NCI-H774 (cell line): ENCODE results near the gene ZNF837.
"Not testable (repeated sequence)": the region's sequence is repeated elsewhere in the genome, so short reads cannot be mapped to it uniquely, and the experiment has no call there.

Experiments used
- DNase-seq: peaks from one replicate; lab custom pipeline; 2025; lab: John Stamatoyannopoulos, UW

The ZNF837 gene

DNA sequence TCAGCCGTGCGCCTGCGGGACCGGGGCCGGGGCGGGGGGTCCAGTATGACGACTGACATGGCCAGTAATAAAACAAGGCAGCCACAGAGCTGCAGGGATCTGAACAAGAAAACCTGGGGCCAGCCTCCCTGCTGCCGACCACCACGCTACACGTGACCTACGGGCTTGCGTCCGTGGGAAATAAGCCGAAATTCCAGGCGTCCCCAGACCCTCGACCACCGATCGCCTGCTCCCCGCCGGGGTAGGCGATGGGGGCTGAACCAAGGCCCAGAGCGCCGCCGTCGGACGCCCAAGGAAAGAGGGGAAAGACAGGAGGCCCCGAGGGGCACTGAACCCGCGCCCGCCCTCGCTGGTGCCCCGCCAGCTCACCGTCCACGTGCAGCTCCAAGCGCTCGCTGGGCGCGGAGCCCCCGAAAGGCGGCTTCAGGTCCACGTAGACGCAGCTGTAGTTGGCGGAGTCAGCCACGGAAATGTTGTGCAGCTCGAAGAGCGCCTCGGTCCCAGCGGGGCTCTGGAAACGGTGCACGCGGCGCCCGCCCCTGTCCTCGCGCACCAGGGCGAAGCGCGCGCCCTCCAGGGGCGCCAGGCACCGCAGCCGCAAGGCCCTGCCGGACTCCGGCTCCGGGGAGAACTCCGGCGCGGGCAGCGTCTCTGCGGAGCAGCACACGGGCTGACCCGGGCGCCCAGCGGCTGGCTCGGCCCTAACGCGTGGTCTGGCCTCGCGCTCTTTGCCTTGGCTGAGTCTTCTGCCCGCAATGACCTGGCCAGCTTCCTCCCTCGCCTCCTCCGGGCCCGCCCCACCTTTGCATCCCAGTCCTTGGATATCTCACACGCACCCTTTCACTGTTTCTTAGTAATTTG, 30.6 kb downstream of the ZNF837 start:
- no peak for DNase-seq

DNA sequence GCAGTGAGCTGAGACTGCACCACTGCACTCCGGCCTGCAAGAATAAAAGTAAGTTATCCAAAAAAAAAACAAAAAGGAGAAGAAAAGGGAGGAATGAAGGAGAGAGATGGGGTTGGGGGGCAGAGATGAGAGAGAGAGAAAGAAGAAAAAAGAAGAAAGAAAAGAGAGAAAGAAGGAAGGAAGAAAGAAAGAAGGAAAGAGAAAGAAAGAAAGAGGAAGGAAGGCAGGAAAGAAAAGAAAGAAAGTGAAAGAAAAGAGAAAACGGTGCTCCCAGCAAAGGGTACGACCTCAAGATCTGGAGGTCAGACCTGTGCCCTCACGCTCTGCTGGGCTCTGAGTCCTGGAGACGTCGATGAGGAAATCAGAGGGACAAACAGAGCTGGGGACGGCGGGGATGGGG, 31.2 kb downstream of the ZNF837 start:
- DNase-seq = no peak

DNA sequence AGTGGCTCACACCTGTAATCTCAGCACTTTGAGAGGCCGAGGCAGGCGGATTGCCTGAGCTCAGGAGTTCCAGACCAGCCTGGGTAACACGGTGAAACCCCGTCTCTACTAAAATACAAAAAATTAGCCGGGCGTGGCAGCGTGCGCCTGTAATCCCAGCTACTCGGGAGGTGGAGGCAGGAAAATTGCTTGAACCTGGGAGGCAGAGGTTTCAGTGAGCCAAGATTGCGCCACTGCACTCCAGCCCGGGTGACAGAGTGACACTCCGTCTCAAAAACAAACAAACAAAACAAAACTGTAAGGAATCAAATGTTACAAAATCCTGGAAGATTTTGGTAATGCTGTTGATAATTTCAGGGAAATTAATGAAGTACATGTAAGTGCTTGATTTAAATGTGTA, 32.8 kb downstream of the ZNF837 start:
- not testable (repeated sequence) for DNase-seq

DNA sequence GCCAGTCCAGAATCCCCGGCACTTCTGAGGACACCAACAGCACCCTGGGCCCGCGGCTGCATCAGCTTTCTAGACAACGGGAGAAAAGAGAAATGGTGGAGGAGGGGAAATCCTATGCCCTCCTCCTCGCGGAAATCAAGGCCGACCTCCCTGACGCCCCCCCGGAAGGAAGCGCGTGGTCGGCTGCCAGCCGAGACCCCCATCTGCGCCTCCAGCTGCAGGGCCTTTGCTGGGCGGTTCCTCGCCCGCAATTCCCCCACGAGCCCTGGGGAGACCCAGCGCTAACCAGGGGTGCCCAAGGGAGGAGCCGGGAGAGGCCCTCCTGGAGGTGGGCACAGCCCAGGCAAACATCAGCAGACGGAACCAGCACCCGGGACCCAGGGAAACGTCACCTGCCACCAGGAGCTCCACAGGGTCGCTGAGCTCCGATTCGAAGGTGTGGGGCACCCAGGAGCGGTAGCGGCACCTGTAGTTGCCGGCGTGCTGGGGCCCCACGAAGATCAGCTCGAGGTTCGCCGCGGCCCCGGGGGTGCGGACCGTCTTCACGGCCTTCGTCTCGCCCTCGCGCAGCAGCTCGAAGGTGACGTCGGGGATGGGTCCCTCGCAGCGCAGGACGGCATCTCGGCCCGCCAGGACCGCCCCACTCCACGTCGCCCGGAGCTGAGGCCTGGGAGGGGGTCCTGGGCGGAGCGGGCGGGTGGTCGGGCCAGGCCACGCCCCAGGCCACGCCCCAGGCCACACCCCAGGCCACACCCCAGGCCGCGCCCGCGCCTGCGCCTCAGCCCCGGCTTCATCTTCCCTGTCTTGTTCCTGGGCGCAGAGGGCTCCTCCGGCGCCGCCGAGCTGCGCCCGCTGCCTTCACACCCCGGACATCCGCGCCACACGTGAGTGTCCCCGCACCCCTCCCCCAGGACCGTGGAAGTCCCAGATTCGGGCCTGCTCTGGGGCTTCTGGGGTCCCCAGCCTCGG, 33.6 kb downstream of the ZNF837 start:
- DNase-seq = peak; percentile 43

DNA sequence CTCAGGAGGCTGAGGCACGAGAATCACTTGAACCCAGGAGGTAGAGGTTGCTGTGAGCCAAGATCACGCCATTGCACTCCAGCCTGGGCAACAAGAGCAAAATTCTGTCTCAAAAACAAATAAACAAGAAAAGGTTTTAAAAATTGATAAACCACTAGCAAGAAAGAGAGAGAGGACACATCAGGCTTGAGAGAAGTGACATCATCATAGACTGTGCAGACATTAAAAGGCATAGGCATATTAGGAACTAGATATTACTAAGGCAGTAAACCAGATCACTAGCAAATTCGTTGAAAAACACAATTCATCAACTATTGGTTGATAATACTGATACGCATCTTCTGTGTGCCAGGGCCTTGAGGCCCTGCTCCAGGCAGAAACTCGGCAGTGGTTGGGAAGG, 35.3 kb downstream of the ZNF837 start:
- no peak for DNase-seq

DNA sequence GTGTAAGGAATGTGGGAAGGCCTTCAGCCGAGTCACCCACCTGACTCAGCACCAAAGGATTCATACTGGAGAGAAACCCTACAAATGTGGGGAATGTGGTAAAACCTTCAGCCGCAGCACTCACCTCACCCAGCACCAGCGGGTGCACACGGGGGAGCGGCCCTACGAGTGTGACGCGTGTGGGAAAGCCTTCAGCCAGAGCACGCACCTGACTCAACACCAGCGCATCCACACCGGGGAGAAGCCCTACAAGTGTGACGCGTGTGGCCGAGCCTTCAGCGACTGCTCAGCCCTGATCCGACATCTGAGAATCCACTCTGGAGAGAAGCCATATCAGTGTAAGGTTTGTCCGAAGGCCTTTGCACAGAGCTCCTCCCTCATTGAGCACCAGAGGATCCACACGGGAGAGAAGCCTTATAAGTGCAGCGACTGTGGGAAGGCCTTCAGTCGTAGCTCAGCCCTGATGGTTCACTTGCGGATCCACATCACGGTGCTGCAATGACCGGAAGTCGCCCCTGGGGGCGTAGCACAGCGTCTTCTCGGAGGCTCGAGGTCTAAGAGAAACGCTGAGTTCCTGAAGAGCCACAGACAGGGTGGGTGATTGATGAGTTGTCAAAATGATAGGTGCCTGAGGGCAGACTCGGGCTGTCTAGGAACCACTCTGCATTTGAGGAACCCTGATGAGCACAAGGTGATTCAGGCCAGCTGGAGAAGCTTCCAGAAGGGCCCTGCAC, 41.8 kb downstream of the ZNF837 start:
- no peak for DNase-seq

DNA sequence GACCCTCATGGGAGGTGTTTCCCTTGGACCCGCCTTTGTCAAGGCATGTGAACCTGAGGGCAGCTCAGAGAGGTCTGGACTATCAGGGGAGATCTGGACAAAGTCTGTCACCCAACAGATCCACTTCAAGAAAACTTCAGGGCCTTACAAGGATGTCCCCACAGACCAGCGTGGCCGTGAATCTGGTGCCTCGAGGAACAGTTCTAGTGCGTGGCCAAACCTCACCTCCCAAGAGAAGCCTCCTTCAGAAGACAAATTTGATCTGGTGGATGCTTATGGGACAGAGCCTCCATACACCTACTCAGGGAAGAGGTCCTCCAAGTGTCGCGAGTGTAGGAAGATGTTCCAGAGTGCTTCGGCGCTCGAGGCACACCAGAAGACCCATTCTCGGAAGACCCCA, 42.5 kb downstream of the ZNF837 start:
- no peak for DNase-seq

DNA sequence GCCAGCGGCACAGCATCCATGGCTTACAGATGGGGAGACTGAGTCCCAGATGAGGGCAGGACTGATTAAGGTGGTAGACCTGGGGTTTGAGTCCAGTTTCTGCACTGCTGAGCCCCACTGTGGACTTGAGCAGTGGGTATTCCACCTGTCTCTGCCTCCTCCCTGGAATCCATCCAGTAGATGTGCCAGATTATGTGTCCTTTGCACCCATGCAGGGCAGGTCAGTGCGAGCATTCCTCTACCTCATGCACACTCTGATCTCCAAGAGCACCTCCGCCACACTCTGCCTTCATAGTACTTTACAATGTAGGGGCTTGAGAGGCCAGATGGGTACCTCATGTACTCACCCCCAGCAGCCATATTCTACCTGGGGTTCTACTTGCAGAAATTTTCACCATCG, 44.0 kb downstream of the ZNF837 start:
- DNase-seq = no peak

DNA sequence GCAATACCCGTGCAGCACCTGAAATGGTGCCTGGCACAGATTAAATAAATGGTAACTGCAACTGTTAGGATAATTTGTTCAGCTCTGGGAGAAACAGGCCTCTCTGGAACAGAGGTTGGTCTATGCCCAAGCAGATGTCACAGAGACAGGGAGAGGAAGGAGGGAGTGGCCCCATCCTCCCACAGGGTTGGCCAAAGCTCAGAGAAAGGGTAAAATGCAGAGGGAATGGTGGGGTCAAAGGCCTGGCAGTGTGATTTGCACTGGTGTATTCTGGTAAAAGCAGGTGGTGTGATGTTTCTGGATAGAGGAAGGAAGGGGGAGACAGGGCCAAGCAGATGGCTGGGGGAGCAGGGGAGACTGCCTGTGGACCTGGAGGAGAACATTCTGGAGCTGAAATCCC, 44.6 kb downstream of the ZNF837 start:
- no peak for DNase-seq

DNA sequence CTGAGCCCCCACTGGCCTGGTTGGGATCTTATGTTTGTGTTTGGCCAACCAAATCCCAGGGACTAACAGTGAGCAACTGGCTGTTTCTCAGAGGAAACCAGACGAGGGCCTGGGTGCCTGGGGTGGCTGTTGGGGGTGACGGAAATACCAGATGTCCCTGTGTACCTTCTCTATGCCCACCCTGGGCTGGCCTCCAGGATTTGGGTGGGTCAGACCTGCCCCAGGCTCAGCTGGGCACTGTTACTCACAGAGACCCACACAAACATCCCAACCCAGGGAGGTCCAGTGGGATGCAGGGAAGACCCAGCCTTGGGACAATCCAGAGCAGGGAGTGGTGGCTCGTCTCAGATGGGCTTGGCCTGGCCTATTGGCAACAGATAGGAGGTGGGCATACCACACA, 45.2 kb downstream of the ZNF837 start:
- DNase-seq = no peak

DNA sequence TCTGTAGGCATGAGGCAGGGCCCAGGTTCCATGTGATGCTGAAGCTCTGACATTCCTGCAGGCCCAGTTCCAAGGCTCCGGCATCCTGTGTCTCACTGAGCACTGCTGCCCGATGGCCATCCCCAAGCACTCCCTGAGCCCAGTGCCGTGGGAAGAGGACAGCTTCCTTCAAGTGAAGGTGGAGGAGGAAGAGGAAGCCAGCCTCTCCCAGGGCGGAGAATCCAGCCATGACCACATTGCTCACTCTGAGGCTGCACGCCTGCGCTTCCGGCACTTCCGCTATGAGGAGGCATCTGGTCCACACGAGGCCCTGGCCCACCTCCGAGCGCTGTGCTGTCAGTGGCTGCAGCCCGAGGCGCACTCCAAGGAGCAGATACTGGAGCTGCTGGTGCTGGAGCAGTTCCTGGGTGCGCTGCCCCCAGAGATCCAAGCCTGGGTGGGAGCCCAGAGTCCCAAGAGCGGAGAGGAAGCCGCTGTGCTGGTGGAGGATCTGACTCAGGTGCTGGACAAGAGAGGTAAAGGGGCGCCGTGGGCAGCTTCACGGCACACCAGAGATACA, 46.1 kb downstream of the ZNF837 start:
- DNase-seq = no peak

DNA sequence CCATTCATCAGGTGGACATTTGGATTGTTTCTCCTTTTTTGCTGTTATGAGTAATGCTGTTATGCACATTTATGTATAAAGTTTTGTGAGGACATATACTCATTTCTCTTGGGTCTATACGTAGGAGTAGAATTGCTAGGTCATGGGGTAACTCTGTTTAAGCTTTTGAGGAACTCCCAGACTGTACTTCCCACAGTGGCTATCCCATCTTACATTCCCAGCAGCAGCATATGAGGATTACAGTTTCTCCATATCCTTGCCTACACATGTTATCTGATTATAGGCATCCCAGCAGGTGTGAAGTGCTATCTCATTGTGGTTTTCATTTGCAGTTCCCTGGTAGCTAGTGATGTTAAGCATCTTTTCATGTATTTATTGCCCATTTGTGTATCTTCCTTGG, 48.1 kb downstream of the ZNF837 start:
- DNase-seq = no peak

DNA sequence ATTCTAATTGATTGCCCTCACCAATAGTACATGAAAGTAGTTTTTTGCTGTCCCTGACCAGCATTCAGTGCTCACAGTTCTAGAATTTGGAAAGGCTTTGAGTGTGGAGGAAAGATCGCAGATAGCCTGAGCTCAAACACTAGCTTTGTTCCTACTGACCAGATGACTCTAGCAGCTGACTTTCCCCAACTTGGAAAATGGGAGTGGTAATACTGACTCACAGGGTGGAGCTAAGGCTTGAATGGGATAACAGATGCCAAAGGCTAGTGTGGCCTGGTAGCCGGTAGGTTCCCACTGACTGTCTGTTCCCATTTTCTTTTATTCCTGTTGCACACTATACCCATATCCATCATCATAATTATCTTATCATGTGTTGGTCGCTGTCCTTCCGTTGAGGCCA, 50.4 kb downstream of the ZNF837 start:
- no peak for DNase-seq

DNA sequence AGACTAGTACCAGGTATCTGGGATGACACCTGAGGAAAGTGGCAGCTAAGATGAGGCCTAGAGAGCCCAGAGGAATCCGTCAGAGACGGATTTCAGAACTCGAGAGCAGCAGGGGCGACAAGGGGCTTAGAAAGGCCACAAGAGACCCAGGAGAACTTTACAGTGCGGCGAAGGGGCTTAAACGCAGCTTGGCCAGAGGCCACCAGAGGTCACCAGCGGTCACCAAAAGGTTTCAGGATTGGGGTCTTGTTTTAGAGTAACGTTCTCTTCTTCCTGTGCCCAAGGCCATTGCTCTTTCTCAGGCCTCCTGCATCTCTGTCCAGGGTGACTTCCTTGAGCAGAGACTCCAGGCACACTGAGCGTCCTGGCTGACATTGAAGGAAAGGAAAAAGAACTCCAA, 51.8 kb downstream of the ZNF837 start:
- no peak for DNase-seq

DNA sequence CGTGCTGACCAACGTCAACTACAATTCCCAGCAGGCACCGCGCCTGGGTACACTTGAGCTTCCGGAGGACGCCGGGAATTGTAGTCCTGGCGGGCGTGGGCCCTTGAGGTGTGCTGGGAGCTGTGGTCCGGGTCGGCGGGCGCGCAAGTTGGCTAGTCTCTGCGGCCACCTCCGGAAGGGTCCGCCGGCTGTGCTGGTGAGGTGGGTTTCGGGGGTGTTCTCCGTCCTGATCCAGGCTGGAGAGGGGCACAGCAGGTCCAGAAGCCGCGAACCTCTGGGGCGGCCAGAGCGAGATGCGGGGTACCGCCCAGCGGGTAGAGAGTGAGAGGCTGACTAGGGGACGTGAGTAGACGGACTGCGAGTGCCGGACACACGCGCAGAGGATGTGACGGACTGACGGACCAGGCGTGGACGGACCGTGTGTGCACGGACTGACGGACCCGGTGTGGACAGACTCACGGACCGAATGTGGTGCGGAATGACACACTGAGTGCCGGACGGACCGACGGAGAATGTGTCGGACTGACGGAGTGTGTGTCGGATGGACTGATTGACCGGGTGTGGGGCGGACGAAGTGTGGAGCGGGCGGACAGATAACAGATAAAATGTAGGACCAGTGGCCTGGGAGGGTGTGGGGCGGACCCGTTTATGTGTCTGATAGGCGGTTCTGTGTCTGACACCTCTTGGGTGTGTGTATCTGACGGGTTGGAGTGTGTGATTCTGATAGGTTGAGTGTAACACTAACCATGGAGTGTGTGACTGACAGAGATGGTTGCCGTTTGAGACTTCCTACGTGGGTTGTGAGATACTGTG, 53.7 kb downstream of the ZNF837 start, which contains the start of gene ZSCAN22:
Gene ZSCAN22 (plus strand): TSS at position 81 of the 813 bp plus-strand sequence. CDS start 7,809 bp downstream, outside the sequence.
- peak; percentile 93 for DNase-seq

DNA sequence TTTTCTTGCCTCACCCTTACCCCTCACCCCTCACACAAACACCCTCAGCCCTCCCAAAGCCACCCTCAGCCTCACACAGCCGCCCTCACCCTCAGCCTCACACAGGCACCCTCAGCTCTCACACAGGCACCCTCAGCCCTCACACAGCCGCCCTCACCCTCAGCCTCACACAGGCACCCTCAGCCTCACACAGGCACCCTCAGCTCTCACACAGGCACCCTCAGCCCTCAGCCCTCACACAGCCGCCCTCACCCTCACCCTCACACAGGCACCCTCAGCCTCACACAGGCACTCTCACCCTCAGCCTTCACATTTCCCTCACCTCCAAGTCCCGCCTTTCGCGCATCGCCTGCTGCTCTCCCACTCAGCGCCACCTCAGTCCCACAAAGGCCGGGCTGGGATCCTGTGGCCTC, 54.3 kb downstream of the ZNF837 start:
- DNase-seq = no peak

DNA sequence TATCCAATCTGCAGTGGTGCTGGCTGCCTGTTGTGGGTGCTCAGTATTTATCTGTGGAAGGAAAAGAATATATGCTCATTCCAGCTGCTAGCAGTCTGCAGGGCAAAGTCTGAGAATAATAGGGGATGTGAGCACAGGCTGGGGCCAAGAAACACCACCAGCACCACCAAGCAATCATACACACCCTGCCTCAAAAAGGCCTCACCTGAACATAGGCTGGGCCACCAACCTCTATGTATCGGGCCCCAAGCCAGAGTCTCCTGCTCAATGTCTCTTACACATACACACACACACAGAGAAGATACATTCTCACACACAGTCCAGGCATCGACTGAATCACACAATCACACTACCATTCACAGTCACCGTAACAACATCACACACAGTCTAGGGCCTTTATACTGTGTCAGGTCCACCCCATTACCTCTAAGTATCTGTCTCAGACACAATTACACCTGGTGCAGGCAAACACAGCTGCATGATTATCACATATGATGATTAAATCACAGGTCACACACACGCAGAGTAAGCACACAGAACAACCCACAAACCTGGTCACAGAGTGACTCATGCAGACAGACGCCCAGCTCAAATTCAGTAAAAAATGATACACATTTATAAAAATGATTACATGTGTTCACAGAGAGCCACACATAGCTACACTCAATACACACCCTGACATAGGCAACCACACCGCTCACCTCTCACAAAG, 55.4 kb downstream of the ZNF837 start:
- DNase-seq = peak; percentile 22

DNA sequence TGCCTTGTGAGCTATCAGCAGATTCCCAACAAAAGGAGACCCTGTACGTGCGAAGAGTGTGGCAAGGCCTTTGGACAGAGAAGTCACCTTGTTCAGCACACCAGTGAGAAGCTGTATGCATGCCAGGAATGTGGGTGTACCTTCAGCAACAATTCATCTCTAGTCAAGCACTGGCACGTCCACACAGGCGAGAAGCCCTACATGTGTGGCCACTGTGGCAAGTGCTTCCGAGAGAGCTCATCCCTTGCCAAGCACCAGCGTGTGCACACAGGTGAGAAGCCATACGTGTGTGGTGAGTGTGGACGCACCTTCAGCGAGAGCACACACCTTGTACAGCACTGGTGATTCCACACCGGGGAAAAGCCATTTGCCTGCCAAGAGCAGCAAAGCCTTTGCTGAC, 61.6 kb downstream of the ZNF837 start:
- DNase-seq = no peak

DNA sequence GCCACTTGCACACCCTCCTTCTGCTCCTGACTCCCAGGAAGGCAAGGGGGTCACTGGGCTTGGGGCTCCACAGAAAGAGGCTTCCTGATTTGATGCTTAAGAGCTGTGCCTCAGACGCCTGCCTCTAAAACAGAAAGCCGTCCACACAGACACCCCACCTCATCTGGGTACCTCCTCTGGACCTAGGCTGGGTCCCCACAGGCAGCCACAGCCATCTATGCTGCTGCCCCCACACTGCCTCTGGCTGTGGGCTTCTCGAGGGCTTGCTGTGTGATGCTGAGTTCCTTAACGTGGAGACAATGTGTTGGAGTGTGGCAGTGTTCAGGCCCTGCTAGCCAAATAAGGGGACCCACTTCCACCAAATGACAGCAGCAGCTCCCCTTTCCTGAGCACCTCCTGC, 62.5 kb downstream of the ZNF837 start:
- no peak for DNase-seq
